HepG2 (cell line): ENCODE data around the gene C1orf141. TPM values are rescaled to one million over a fixed set of nuclear protein-coding genes. Genes with fewer than 3 reads are reported as not detected.

Source experiments
- ATAC-seq: fragments of 200-7000 bp; cut with Tn5 transposase; 3 replicates; pipeline ENCODE4 v1.9.1; 2020; ENCODE audit warnings: mild to moderate bottlenecking, moderate library complexity
- BruUV-seq: library from RNA; stranded (reverse); fragments of 400-500 nt; replicated peaks from 2 replicates; lab custom pipeline; 2021; lab: Mats Ljungman, UMichigan
- CTCF ChIA-PET: fragments of 300-600 bp; formaldehyde crosslinking; extraction: SDS; loops from one replicate; lab custom pipeline; 2021; ENCODE audit warnings: low total read pairs, inconsistent platforms, low intra/inter-chr PET ratio; lab: Yijun Ruan, JAX
- POLR2A ChIA-PET: fragments of 350-600 bp; sonication (Branson Sonifier 250); formaldehyde crosslinking; loops from one replicate; lab custom pipeline; 2020; ENCODE audit warnings: antibody characterized with exemption, inconsistent platforms; lab: Yijun Ruan, JAX
- DNase-seq: peaks from one replicate; pipeline ENCODE4 v3.0.0-alpha.2; 2015; ENCODE audit warnings: low spot score
- FAIRE-seq: peaks from 3 replicates; lab custom pipeline; 2011; peaks lifted over from hg19 to GRCh38; lab: Jason Lieb, UNC
- H2AFZ ChIP-seq: one replicate; pipeline ENCODE4 v1.6.1; 2011; ENCODE audit warnings: low read length, inconsistent platforms
- H3K27ac ChIP-seq: fragments of 300-600 bp; 3 replicates; pipeline ENCODE4 v1.8.0; 2011; ENCODE audit warnings: mixed run types, mild to moderate bottlenecking, mixed read lengths, low read length, inconsistent platforms; ENCODE audit not compliant: insufficient read depth; ENCODE audit errors: extremely low read length
- H3K27me3 ChIP-seq, 2 experiments: fragments of 200-600 bp in 1 of 2; 2 replicates in 1 of 2; 3 replicates in 1 of 2; pipeline versions ENCODE4 v1.6.0 to v1.8.0; 2011; ENCODE audit warnings: low read length in 2 of 2, mild to moderate bottlenecking in 2 of 2, moderate library complexity in 2 of 2, inconsistent platforms in 1 of 2; ENCODE audit not compliant: insufficient read depth in 2 of 2, control insufficient read depth in 1 of 2
- H3K36me3 ChIP-seq, 2 experiments: fragments of 200-600 bp in 1 of 2; replicated peaks in 1 of 2; 2 replicates in 1 of 2; 3 replicates in 1 of 2; pipeline versions ENCODE4 v1.5.1 to v1.8.0; 2011; ENCODE audit warnings: low read length in 2 of 2, inconsistent platforms in 1 of 2; ENCODE audit not compliant: insufficient read depth in 2 of 2, control insufficient read depth in 1 of 2
- H3K4me1 ChIP-seq: 2 replicates; pipeline ENCODE4 v1.5.1; 2012; ENCODE audit warnings: low read length, inconsistent platforms; ENCODE audit not compliant: insufficient read depth
- H3K4me2 ChIP-seq: 2 replicates; pipeline ENCODE4 v1.6.0; 2011; ENCODE audit warnings: low read depth, low read length, inconsistent platforms
- H3K4me3 ChIP-seq, 3 experiments: fragments of 200-600 bp in 1 of 3; sonication (generic), shearing (Covaris generic) in 1 of 3; replicated peaks in 1 of 3; 2 replicates each; pipeline ENCODE4 v1.5.1; 2011 to 2016; ENCODE audit warnings: low read length in 3 of 3, inconsistent platforms in 2 of 3, low read depth in 2 of 3, mild to moderate bottlenecking in 2 of 3, control low read depth in 1 of 3, mixed read lengths in 1 of 3; ENCODE audit not compliant: insufficient read depth in 1 of 3
- H3K79me2 ChIP-seq: one replicate; pipeline ENCODE4 v1.6.1; 2011; ENCODE audit warnings: low read length, inconsistent platforms; ENCODE audit not compliant: insufficient read depth
- H3K9ac ChIP-seq: 2 replicates; pipeline ENCODE4 v1.6.0; 2011; ENCODE audit warnings: mild to moderate bottlenecking, low read depth, low read length, inconsistent platforms; ENCODE audit not compliant: insufficient read depth
- H3K9me3 ChIP-seq: 2 replicates; pipeline ENCODE4 v1.5.1; 2012; ENCODE audit warnings: mild to moderate bottlenecking, low read length
- H4K20me1 ChIP-seq: 2 replicates; pipeline ENCODE4 v1.6.0; 2011; ENCODE audit warnings: inconsistent platforms, mild to moderate bottlenecking, low read length, moderate library complexity; ENCODE audit not compliant: insufficient read depth
- BCL6 ChIP-seq: IDR thresholded peaks from 2 replicates; pipeline ENCODE4 v1.6.1; 2016; ENCODE audit warnings: missing genetic modification reagents, missing compliant biosample characterization
- CEBPB ChIP-seq: IDR thresholded peaks from 2 replicates; pipeline ENCODE4 v1.6.1; 2011; ENCODE audit warnings: low read depth, low read length, improper control_type of control experiment, borderline replicate concordance
- DMAP1 ChIP-seq: IDR thresholded peaks from 2 replicates; pipeline ENCODE4 v1.6.1; 2016
- ELF1 ChIP-seq: sonication (generic); formaldehyde crosslinking; IDR thresholded peaks from 2 replicates; pipeline ENCODE4 v1.4.0; 2020; ENCODE audit warnings: missing genetic modification reagents
- GFI1 ChIP-seq: sonication (generic); formaldehyde crosslinking; IDR thresholded peaks from 2 replicates; pipeline ENCODE4 v1.5.0; 2020; ENCODE audit warnings: missing genetic modification reagents, mild to moderate bottlenecking, borderline replicate concordance
- HNF4A ChIP-seq: sonication (generic); formaldehyde crosslinking; IDR thresholded peaks from 2 replicates; pipeline ENCODE4 v1.4.0; 2020; ENCODE audit warnings: missing genetic modification reagents
- NCOR1 ChIP-seq: fragments of 200-600 bp; sonication (generic); IDR thresholded peaks from 2 replicates; pipeline ENCODE4 v1.7.0; 2017; ENCODE audit warnings: antibody characterized with exemption, low read length, borderline replicate concordance
- NRL ChIP-seq: sonication (generic); formaldehyde crosslinking; IDR thresholded peaks from 2 replicates; pipeline ENCODE4 v1.5.0; 2020; ENCODE audit warnings: missing genetic modification reagents, mild to moderate bottlenecking, moderate library complexity, borderline replicate concordance
- RBAK ChIP-seq: sonication (generic); formaldehyde crosslinking; IDR thresholded peaks from 2 replicates; pipeline ENCODE4 v1.5.1; 2020; ENCODE audit warnings: mild to moderate bottlenecking, missing genetic modification reagents
- ZMAT3 ChIP-seq: sonication (generic); formaldehyde crosslinking; conservative IDR thresholded peaks from 2 replicates; pipeline ENCODE4 v1.7.0; 2021; ENCODE audit warnings: missing genetic modification reagents
- ZNF550 ChIP-seq: sonication (generic); formaldehyde crosslinking; IDR thresholded peaks from 2 replicates; pipeline ENCODE4 v1.4.0; 2020; ENCODE audit warnings: mild to moderate bottlenecking, missing genetic modification reagents, borderline replicate concordance
- ZNF709 ChIP-seq: sonication (generic); formaldehyde crosslinking; IDR thresholded peaks from 2 replicates; pipeline ENCODE4 v1.5.0; 2020; ENCODE audit warnings: mild to moderate bottlenecking, missing genetic modification reagents
- ZNF75D ChIP-seq: sonication (generic); formaldehyde crosslinking; IDR thresholded peaks from 2 replicates; pipeline ENCODE4 v1.8.1; 2023; ENCODE audit warnings: missing genetic modification reagents, mild to moderate bottlenecking, borderline replicate concordance
- ZNF883 ChIP-seq: sonication (generic); formaldehyde crosslinking; IDR thresholded peaks from 2 replicates; pipeline ENCODE4 v1.5.1; 2020; ENCODE audit warnings: mild to moderate bottlenecking, missing genetic modification reagents; ENCODE audit errors: not compliant biosample characterization
- WGBS: methylation state at CpG from one replicate; pipeline ENCODE4 v1.1.6; 2017; ENCODE audit warnings: low lambda C conversion rate; 5-methylcytosine and 5-hydroxymethylcytosine counted together
- in situ Hi-C: cut with HindIII; loops from 2 replicates; pipeline ENCODE4 v1.10.0; 2017; ENCODE audit warnings: low pct_unique_long_range_greater_than_20kb; ENCODE audit not compliant: extremely low pct_ligation_motif_present
- intact Hi-C: fragments of 100-400 bp; cut with micrococcal nuclease; formaldehyde crosslinking; loops from one replicate; pipeline ENCODE4 v1.10.0; 2022; ENCODE audit not compliant: unreplicated experiment
- polyA plus RNA-seq, 8 experiments: library from polyadenylated mRNA; depleted of rRNA in 3 of 8; stranded (reverse) in 7 of 8; unstranded in 1 of 8; fragments of >200 nt; fragmentation: Illumina TruSeq in 4 of 8; extraction: Trizol in 4 of 8; gene quantifications; 2 replicates each; pipeline versions ENCODE4 v1.2.1 to v1.2.3, GENCODE V29; 2011 to 2016; ENCODE audit warnings: low read depth in 4 of 8, missing spikeins in 1 of 8, mixed read lengths in 1 of 8; ENCODE audit not compliant: insufficient read depth in 1 of 8
- total RNA-seq, 5 experiments: library from RNA; depleted of rRNA; stranded (reverse); fragments of >200 nt; fragmentation: Illumina TruSeq; extraction: Trizol; gene quantifications; 2 replicates each; pipeline ENCODE4 v1.2.3, GENCODE V29; 2016; ENCODE audit warnings: low read depth in 1 of 5
- TF ChIP-seq, protein P1 (sequence below): IDR thresholded peaks from 2 replicates; pipeline ENCODE4 v1.6.1; 2016; ENCODE audit warnings: low read depth
- TF ChIP-seq, protein P2 (sequence below): sonication (generic); formaldehyde crosslinking; IDR thresholded peaks from 2 replicates; pipeline ENCODE4 v1.5.1; 2020; ENCODE audit warnings: missing genetic modification reagents, mild to moderate bottlenecking, borderline replicate concordance

Gene C1orf141
- total and polyA plus RNA-seq, 2 of the 13 experiments (the other 11 are each of a cell fraction or from before 2014, with no cell fraction given): not detected

DNA sequence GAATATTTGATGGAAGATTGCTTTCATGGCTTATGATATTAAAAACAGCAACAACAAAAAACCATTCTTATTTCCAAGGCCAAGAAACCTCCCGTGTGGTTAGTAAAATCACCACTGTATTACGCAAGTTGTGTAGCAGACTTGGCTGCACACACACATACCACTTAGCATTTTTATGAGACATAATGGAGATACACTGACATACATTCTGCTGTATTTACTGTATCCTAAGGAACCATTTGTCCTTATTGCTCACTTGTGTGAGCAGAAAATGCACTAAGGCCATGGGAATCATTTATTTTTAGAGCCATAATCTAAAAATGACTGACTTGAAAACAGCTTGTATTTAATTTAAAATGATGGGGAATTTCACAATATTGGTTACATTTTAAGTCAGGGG, 584 bp upstream of the C1orf141 start:
- FAIRE-seq: no peak
- whole genome bisulfite sequencing: 43% methylated on average over 2 of the region's 2 CpGs
- Histone ChIP-seq H4K20me1 (no peaks in the 10 kb centered on the region), H3K4me1 (peaks cover 19% of the 10 kb centered on the region), H3K36me3 (no peaks in the 10 kb centered on the region), H3K4me3 (no peak overlapping the region), H3K9ac (no peak overlapping the region), H3K27me3 (no peaks in the 10 kb centered on the region), H3K9me3 (no peaks in the 10 kb centered on the region), H3K27ac (no peak overlapping the region), H2AFZ (no peak overlapping the region), H3K79me2 (no peaks in the 10 kb centered on the region), H3K4me2 (no peak overlapping the region)
- ChIA-PET CTCF (no interaction called here), POLR2A (no interaction called here)
- TF ChIP-seq ELF1 (no peak), CEBPB (peak; percentile 59), NCOR1 (no peak)
- TF ChIP-seq, protein P1, sequence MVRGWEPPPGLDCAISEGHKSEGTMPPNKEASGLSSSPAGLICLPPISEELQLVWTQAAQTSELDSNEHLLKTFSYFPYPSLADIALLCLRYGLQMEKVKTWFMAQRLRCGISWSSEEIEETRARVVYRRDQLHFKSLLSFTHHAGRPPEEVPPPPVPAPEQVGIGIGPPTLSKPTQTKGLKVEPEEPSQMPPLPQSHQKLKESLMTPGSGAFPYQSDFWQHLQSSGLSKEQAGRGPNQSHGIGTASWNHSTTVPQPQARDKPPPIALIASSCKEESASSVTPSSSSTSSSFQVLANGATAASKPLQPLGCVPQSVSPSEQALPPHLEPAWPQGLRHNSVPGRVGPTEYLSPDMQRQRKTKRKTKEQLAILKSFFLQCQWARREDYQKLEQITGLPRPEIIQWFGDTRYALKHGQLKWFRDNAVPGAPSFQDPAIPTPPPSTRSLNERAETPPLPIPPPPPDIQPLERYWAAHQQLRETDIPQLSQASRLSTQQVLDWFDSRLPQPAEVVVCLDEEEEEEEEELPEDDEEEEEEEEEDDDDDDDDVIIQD (CRISPR knock-in tag): no peak
- in situ Hi-C loops (no loop called here), intact Hi-C loops (no loop called here)
- no peak for ATAC-seq
- BruUV-seq: no TSS peak
- DNase-seq: no peak

DNA sequence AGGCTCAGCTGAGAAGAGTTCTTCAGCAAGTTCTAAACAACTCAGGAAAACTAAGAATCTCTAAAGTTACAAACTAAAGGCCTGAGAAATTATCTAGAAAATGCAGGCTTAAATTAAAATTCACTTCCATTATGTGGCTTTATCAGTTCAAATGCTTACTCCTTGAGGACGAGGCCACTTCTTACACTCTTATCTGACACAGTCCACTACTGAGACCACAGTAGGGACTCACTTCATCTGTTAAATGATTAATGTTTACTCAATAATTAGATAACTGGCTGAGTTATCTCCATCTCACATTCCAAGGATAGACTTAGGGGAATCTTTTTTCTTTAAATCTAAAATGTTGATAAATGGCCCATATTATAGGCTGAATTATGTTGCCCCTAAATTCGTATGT, 1.6 kb downstream of the C1orf141 start:
- Histone ChIP-seq H3K4me3 (no peak overlapping the region), H3K79me2 (no peaks in the 10 kb centered on the region), H3K4me1 (peaks cover 1% of the 10 kb centered on the region), H3K9me3 (no peaks in the 10 kb centered on the region), H3K27me3 (no peaks in the 10 kb centered on the region), H3K27ac (no peak overlapping the region), H3K4me2 (no peak overlapping the region), H3K36me3 (no peaks in the 10 kb centered on the region), H2AFZ (no peak overlapping the region), H3K9ac (no peak overlapping the region), H4K20me1 (no peaks in the 10 kb centered on the region)
- intact Hi-C loops (no loop called here), in situ Hi-C loops (no loop called here)
- CTCF ChIA-PET: no interaction called here
- no peak for ATAC-seq
- POLR2A ChIA-PET: no interaction called here
- no peak for FAIRE-seq
- no TSS peak for BruUV-seq
- WGBS: 11% methylated on average over 2 of the region's 2 CpGs
- no peak for DNase-seq
- TF ChIP-seq ZNF709 (CRISPR knock-in tag) (no peak), ZNF883 (no peak), ZMAT3 (CRISPR knock-in tag) (no peak), DMAP1 (CRISPR knock-in tag) (no peak), ZNF550 (no peak), NRL (CRISPR knock-in tag) (no peak), ZNF75D (CRISPR knock-in tag) (no peak), RBAK (no peak), GFI1 (CRISPR knock-in tag) (no peak), BCL6 (no peak), HNF4A (CRISPR knock-in tag) (no peak)
- TF ChIP-seq, protein P2, sequence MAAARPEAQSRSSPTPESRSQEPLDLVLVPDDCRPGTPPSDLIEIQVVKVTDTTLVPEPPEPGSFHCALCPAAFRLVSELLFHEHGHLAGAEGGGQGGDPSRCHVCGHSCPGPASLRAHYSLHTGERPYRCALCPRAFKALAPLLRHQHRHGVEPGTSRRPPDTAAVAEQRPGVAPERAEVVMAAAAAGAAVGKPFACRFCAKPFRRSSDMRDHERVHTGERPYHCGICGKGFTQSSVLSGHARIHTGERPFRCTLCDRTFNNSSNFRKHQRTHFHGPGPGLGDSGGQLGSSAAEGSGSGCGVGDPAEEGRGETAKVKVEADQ (CRISPR knock-in tag): no peak
